Fibroblast of lung (primary cell): ENCODE measurements around the gene SENP6. TPM values are rescaled to one million over a fixed set of nuclear protein-coding genes. Genes with fewer than 3 reads are reported as not detected.

Source experiments
- DNase-seq, 2 donors: peaks; one replicate each; pipeline versions ENCODE4 v3.0.0 to v3.0.0-alpha.2; 2010; ENCODE audit warnings: low read depth in 2 of 2
- H2AFZ ChIP-seq: 2 replicates; pipeline ENCODE4 v1.5.1; 2012; ENCODE audit warnings: low read length, control low read depth, inconsistent platforms
- H3K27ac ChIP-seq: 2 replicates; pipeline ENCODE4 v1.5.1; 2011; ENCODE audit warnings: low read length, control low read depth; ENCODE audit not compliant: insufficient read depth
- H3K27me3 ChIP-seq: 2 replicates; pipeline ENCODE4 v1.5.1; 2011; ENCODE audit warnings: mild to moderate bottlenecking, low read length; ENCODE audit not compliant: control insufficient read depth, insufficient read depth
- H3K36me3 ChIP-seq: 2 replicates; pipeline ENCODE4 v1.5.1; 2011; ENCODE audit warnings: low read length; ENCODE audit not compliant: control insufficient read depth, insufficient read depth
- H3K4me1 ChIP-seq: 2 replicates; pipeline ENCODE4 v1.5.1; 2011; ENCODE audit warnings: low read length; ENCODE audit not compliant: control insufficient read depth, insufficient read depth; ENCODE audit errors: extremely low read depth
- H3K4me2 ChIP-seq: 2 replicates; pipeline ENCODE4 v1.5.1; 2011; ENCODE audit warnings: low read length, control low read depth; ENCODE audit not compliant: insufficient read depth; ENCODE audit errors: extremely low read depth
- H3K4me3 ChIP-seq, 4 experiments: fragments of 200-600 bp in 1 of 4; sonication (generic) in 1 of 4; replicated peaks in 1 of 4; 2 replicates each; pipeline ENCODE4 v1.5.1; 2011 to 2016; ENCODE audit warnings: low read length in 4 of 4, low read depth in 3 of 4, mild to moderate bottlenecking in 3 of 4, control low read depth in 2 of 4, inconsistent platforms in 1 of 4, mixed read lengths in 1 of 4; ENCODE audit not compliant: insufficient read depth in 1 of 4; ENCODE audit errors: control extremely low read depth in 1 of 4
- H3K79me2 ChIP-seq: 2 replicates; pipeline ENCODE4 v1.5.1; 2012; ENCODE audit warnings: mild to moderate bottlenecking, low read length, inconsistent platforms; ENCODE audit not compliant: control insufficient read depth, insufficient read depth
- H3K9ac ChIP-seq: 2 replicates; pipeline ENCODE4 v1.5.1; 2011; ENCODE audit warnings: mild to moderate bottlenecking, low read length, control low read depth; ENCODE audit not compliant: insufficient read depth
- H3K9me3 ChIP-seq: 2 replicates; pipeline ENCODE4 v1.5.1; 2012; ENCODE audit warnings: low read depth, low read length; ENCODE audit not compliant: control insufficient read depth, insufficient read depth
- H4K20me1 ChIP-seq: 2 replicates; pipeline ENCODE4 v1.5.1; 2011; ENCODE audit warnings: low read length; ENCODE audit not compliant: control insufficient read depth, insufficient read depth; ENCODE audit errors: extremely low read depth
- CTCF ChIP-seq, 2 donors: IDR thresholded peaks in 1 of 2; conservative IDR thresholded peaks in 1 of 2; 1 replicate in 1 of 2; 2 replicates in 1 of 2; pipeline ENCODE4 v1.5.1; 2011 to 2012; ENCODE audit warnings: low read length in 2 of 2, control low read depth in 1 of 2, inconsistent platforms in 1 of 2, low read depth in 1 of 2, mild to moderate bottlenecking in 1 of 2
- EZH2 ChIP-seq: IDR thresholded peaks from 2 replicates; pipeline ENCODE4 v1.5.1; 2012; ENCODE audit warnings: low read length, control low read depth, mild to moderate bottlenecking; ENCODE audit errors: missing control alignments
- polyA plus RNA-seq, 2 donors: library from polyadenylated mRNA; depleted of rRNA in 1 of 2; stranded (reverse) in 1 of 2; unstranded in 1 of 2; fragments of >200 nt; gene quantifications; 2 replicates each; pipeline ENCODE4 v1.2.1, GENCODE V29; 2011 to 2012; ENCODE audit warnings: missing spikeins in 1 of 2
- total RNA-seq: library from RNA; depleted of rRNA; stranded (reverse); fragments of >200 nt; gene quantifications from 2 replicates; pipeline ENCODE4 v1.2.1, GENCODE V29; 2014

Gene SENP6
- total and polyA plus RNA-seq, 2 donors (not counting 1 experiment from before 2014, with no cell fraction given), result 54.5 to 80.6 TPM

GRCh38 chr6:75747152-75747992, 145.7 kb downstream of the SENP6 start:
- H3K9ac ChIP-seq, result no peak overlapping the region
- H3K4me1 ChIP-seq, result peaks cover 1% of the 10 kb centered on the region
- H3K27ac ChIP-seq, result no peak overlapping the region
- no peaks in the 10 kb centered on the region for H3K36me3 ChIP-seq
- no peak for DNase-seq
- H2AFZ ChIP-seq, result no peak overlapping the region
- no peaks in the 10 kb centered on the region for H3K9me3 ChIP-seq
- H3K4me3 ChIP-seq, result no peak overlapping the region
- H3K4me2 ChIP-seq, result no peak overlapping the region
- no peaks in the 10 kb centered on the region for H3K27me3 ChIP-seq
- no peak for TF ChIP-seq CTCF (conservative IDR thresholded peaks at IDR 0.05 in 1 of 2, IDR thresholded peaks at IDR 0.05 in 1 of 2; ENCODE audit: low read depth in 1 of 2, low read length in 2 of 2)
- no peak for TF ChIP-seq EZH2
- no peaks in the 10 kb centered on the region for H4K20me1 ChIP-seq
- peaks cover 7% of the 10 kb centered on the region for H3K79me2 ChIP-seq

- Histone ChIP-seq H3K36me3 (no peaks in the 10 kb centered on the region), H3K27ac (peak overlapping the region; percentile 82)
Observed at GRCh38 chr6:75748003-75748742, 146.5 kb downstream of the SENP6 start.

More at GRCh38 chr6:75748003-75748742, 146.5 kb downstream of the SENP6 start:
- peaks cover 3% of the 10 kb centered on the region for H3K4me1 ChIP-seq
- H3K9me3 ChIP-seq, result no peaks in the 10 kb centered on the region
- H3K4me3 ChIP-seq, result peak overlapping the region; percentile 86 to 96 (median 92)
- H3K4me2 ChIP-seq, result peak overlapping the region; percentile 88
- DNase-seq, result no peak
- H2AFZ ChIP-seq, result peak overlapping the region; percentile 95
- no peaks in the 10 kb centered on the region for H3K27me3 ChIP-seq
- H3K9ac ChIP-seq, result peak overlapping the region; percentile 92
- H4K20me1 ChIP-seq, result no peaks in the 10 kb centered on the region
- H3K79me2 ChIP-seq, result peaks cover 9% of the 10 kb centered on the region
- TF ChIP-seq EZH2 (no peak), CTCF (conservative IDR thresholded peaks at IDR 0.05 in 1 of 2, IDR thresholded peaks at IDR 0.05 in 1 of 2; ENCODE audit: low read depth in 1 of 2, low read length in 2 of 2) (no peak)
